ENCODE measurements around the gene CCDC9B. TPM values are rescaled to one million over a fixed set of nuclear protein-coding genes. Genes with fewer than 3 reads are reported as not detected.

Gene CCDC9B
- total RNA-seq, result 13.6 and 20.3 TPM in 2 replicates

DNA sequence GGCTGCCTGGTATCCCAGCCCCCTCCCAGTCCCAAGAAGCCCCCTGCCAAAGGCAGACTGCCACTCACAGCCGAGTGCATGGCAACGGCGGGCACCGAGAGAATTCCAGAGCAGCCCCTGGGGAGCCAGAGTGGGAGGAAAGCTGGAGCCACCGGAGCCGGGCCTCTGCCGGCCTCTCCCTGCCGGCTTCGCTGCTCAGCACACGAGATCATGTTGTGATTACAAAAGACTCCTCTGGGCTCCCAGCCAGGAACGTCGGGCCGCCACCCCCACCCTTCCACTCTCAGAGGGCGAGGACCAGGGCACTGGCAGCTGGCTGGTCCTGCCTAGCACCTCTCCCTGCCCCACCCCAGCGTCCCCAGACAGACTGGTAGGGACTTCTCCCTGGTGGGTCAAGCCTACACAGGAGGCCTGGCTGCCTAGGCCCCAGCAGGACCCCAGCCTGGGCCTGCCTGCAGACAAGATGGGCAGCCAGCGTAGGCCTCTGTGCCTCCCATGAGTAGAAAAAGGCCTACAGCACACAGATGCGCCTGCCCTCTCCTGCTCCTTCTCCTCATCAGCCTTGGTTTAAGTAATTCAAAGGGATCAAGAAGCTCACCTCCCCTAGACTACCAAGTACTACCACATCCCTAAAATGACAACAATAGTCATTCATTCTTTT, at the start of gene CCDC9B:
CCDC9B (minus strand) TSS at position 200 of the 661 bp plus-strand sequence; CDS start at position 80, 120 bp downstream.
- peak; percentile 54 for DNase-seq (ENCODE audit: low read depth)

GRCh38 chr15:40389824-40390595, 49.3 kb upstream of the CCDC9B start:
- TF ChIP-seq CTCF (IDR thresholded peaks at IDR 0.05; ENCODE audit: insufficient read depth, low read length, poor library complexity, severe bottlenecking), result no peak
- no peak for DNase-seq (ENCODE audit: low read depth)
- H3K36me3 ChIP-seq (ENCODE audit: control insufficient read depth, insufficient read depth, low read length), result peaks cover 3% of the 10 kb centered on the region
- no peak overlapping the region for H3K4me3 ChIP-seq (ENCODE audit: low read depth, low read length)
- H3K27me3 ChIP-seq (ENCODE audit: control insufficient read depth, insufficient read depth, low read length), result no peaks in the 10 kb centered on the region

More for the DNA sequence above, at the start of gene CCDC9B:
- Histone ChIP-seq H3K27me3 (ENCODE audit: control insufficient read depth, insufficient read depth, low read length) (no peaks in the 10 kb centered on the region), H3K36me3 (ENCODE audit: control insufficient read depth, insufficient read depth, low read length) (peaks cover 3% of the 10 kb centered on the region), H3K4me3 (ENCODE audit: low read depth, low read length) (peak within 1 kb of the TSS; percentile 46)
- TF ChIP-seq CTCF (IDR thresholded peaks at IDR 0.05; ENCODE audit: insufficient read depth, low read length, poor library complexity, severe bottlenecking), result no peak

DNA sequence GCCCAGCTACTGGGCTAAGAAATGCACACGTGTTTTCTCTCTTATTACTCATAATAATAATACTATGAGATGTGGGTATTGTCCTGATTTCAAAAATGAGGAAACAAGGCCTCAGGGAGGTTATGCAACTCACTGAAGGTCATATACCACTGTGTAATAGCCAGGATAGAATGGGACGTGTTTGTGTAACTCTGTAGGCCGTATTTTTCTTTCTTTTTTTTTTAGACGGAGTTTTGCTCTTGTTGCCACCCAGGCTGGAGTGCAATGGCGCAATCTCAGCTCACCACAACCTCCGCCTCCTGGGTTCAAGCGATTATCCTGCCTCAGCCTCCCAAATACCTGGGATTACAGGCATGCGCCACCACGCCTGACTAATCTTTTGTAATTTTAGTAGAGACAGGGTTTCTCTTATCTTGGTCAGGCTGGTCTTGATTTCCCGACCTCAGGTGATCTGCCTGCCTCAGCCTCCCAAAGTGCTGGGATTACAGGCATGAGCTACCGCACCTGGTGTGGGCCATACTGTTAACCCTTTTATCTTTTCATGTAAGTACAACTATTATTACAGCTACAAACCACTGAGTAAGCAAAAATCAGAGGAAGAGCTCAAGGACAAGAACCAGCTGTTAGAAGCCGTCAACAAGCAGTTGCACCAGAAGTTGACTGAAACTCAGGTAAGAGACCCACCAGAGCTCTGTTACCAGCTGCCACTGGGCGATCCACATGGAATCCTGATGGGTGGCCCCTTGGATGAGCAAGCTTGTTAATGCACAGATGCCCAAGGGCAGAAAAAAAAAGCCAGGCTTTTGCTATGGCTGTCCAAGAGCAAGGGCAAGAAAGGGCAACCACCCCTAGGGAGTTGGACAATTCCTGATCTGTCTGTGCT, 48.4 kb upstream of the CCDC9B start:
- H3K4me3 ChIP-seq (ENCODE audit: low read depth, low read length), result no peak overlapping the region
- DNase-seq (ENCODE audit: low read depth), result no peak
- H3K36me3 ChIP-seq (ENCODE audit: control insufficient read depth, insufficient read depth, low read length), result peaks cover 3% of the 10 kb centered on the region
- H3K27me3 ChIP-seq (ENCODE audit: control insufficient read depth, insufficient read depth, low read length), result no peaks in the 10 kb centered on the region
- TF ChIP-seq CTCF (IDR thresholded peaks at IDR 0.05; ENCODE audit: insufficient read depth, low read length, poor library complexity, severe bottlenecking), result no peak

DNA sequence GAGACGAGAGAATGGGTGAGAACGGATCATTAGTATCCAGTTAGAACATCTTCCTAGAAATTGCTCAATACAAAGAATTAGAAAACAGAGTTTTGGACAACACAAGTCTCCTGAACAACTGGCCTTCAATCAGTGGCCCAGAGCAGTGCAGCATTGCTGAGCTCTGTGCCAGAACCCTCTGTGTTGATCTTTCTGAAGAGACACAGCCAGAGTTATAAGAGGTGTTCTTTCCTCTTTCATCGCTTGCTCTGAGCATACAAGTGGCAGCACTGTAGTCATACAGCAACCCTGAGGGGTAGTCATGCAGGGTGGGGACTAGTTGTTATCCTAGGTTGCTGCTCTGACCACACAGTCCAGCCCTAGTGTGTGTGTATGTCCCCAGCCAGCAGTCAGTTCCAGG, 45.7 kb upstream of the CCDC9B start:
- Histone ChIP-seq H3K27me3 (ENCODE audit: control insufficient read depth, insufficient read depth, low read length) (no peaks in the 10 kb centered on the region), H3K4me3 (ENCODE audit: low read depth, low read length) (no peak overlapping the region), H3K36me3 (ENCODE audit: control insufficient read depth, insufficient read depth, low read length) (peaks cover 3% of the 10 kb centered on the region)
- no peak for TF ChIP-seq CTCF (IDR thresholded peaks at IDR 0.05; ENCODE audit: insufficient read depth, low read length, poor library complexity, severe bottlenecking)
- no peak for DNase-seq (ENCODE audit: low read depth)

DNA sequence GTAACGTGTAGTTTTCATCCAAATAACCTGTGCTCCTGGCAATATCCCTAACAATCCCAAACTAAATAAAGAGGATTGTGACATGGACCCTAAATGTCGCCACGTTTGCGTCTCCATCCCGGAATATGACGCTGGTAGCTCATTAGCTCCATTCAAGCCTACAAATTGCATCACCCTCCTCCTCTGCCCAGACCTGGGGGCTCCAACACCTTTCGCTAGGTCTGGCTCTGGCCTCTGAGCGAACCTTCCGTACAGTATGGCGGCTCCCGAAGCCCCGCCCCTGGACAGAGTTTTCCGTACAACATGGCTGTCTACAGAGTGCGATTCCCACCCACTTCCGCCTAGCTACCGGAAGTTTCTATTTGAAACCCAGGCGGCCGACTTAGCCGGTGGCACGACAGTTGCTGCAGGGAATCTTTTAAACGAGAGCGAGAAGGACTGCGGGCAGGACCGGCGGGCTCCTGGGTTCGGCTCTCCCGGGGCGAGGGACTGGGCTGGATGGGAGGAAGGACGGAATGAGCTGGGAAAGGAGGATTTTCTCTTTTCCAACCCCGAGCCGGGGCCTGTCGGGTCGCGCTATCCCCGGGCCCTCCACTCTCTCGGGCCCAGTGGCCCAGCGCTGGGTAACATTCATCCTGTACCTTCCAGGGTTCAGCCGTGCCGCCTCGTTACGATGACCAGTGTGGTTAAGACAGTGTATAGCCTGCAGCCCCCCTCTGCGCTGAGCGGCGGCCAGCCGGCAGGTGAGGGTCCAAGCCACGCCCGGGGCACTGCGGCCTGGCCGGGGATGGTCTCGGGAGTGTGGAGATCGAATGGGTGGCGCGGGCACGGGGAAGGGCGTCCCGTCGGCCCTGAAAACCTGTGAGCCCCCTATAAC, 42.1 kb upstream of the CCDC9B start, which contains the start of gene KNSTRN:
KNSTRN (plus strand) TSS at position 142 of the 877 bp plus-strand sequence; CDS start at position 257, 115 bp downstream.
- no peak for TF ChIP-seq CTCF (IDR thresholded peaks at IDR 0.05; ENCODE audit: insufficient read depth, low read length, poor library complexity, severe bottlenecking)
- peak; percentile 69 for DNase-seq (ENCODE audit: low read depth)
- peak within 1 kb of the TSS; percentile 98 for H3K4me3 ChIP-seq (ENCODE audit: low read depth, low read length)
- H3K27me3 ChIP-seq (ENCODE audit: control insufficient read depth, insufficient read depth, low read length), result no peaks in the 10 kb centered on the region
- peaks cover 3% of the 10 kb centered on the region for H3K36me3 ChIP-seq (ENCODE audit: control insufficient read depth, insufficient read depth, low read length)

Measured in kidney epithelial cell (primary cell).